Activated CD4-positive, alpha-beta T cell treated with anti-CD3 and anti-CD28 coated beads, Interleukin-2, Interleukin-6, amounts not matched to agents 100 ng/mL and 50 ng/mL, durations not matched to agents 16 hours and 8 hours (primary cell): Measurements from ENCODE around the gene SAFB2.

Experiments
- DNase-seq: peaks from one replicate; pipeline ENCODE4 v3.0.0-alpha.2; 2020

Gene SAFB2

GRCh38 chr19:5578097-5578846 is 44.3 kb downstream of the SAFB2 start:
- peak; percentile 77 for DNase-seq

GRCh38 chr19:5575590-5575989 is 47.0 kb downstream of the SAFB2 start:
- no peak for DNase-seq

DNA sequence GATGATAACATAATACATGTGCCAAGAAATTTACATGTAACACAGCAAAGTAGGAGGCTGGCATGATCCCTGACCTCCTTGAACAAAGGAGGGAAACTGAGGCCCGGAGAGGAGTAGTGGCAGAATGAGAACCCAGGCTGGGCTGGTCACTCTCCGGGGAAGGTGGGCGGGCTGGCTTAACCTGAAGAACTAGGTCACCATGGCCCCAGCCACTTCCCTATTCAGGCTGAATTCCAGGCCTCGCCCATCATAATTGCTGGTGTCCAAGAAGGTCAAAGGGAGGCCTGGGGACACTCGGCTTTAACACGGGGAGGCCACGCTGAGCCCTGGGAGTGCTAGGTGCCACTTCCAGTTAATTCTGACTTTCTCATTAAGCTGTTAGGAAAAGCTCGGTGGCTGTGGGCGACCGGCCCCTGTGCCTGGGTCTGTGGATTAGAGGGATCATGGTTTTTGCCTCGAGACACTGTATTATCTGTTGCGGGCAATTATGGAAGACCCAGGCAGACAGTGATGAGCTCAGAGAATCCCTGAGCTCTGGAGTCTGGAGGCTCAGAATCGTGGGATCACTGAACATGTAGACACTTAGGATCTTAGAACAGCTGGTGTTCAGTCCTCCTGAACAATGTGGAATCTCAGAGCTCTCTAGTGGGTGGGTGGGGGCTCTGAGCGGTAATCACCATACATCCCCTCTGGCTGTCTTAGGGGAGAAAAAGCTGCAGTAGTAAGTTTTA is 49.9 kb downstream of the SAFB2 start:
- no peak for DNase-seq

DNA sequence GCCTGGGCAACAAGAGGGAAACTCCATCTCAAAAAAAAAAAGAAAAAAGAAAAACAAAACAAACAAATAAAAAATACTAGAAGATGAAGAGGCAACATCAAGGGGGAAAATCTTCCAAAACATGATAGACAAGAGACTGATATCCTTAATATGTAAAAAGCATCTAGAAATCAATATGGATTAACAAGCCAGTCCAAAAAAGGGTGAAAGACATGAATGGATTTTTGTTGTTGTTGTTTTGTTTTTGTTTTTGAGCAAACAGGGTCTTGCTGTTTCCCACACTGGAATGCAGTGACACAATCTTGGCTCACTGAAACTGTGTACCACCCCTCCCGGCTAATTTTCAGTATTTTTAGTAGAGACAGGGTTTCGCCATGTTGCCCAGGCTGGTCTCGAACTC is 50.8 kb downstream of the SAFB2 start:
- no peak for DNase-seq

DNA sequence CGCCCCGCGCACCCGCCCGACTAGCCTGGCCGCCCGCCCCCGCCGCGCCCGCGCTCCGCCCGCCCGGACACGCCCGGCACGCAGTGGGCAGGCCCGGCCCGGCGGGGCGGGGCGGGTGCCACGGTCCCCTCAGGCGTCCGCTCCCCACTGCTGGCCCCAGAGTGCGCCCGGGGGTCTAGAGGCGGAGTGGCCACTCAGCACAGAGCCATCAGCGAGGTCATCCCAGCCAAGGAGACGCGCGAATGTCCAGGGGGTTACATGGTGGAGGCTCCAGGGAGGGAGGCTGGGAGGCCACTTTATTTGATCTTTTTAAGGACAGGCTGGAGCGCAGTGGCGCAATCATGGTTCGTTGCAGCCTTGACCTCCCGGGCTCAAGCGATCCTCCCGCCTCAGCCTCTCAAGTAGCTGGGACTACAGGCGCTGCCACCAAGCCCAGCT is 54.6 kb downstream of the SAFB2 start:
- no peak for DNase-seq

- DNase-seq = no peak
Measured at GRCh38 chr19:5567360-5567969, 55.1 kb downstream of the SAFB2 start, which contains the start of gene TINCR. Gene TINCR, minus strand, starts transcription at chr19:5567953.

DNA sequence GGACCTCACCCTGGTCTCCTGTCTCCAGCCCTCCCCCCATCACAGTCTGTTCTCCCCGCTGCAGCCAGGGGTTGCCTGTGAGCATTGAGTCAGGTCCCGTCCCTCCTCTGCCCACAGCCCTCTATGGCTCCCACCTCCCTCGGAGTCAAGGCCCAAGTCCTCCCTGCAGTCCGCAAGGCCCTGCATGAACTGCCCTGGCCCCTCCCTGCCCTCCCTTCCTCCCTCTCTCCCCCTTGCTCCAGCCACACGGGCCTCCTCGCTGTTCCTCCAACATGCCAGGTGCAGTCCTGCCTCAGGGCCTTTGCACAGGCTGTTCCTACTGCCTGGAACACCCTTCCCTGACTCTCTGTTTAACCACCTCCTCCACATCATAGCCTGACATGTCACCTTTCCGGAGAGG is 57.6 kb downstream of the SAFB2 start:
- DNase-seq = no peak

DNA sequence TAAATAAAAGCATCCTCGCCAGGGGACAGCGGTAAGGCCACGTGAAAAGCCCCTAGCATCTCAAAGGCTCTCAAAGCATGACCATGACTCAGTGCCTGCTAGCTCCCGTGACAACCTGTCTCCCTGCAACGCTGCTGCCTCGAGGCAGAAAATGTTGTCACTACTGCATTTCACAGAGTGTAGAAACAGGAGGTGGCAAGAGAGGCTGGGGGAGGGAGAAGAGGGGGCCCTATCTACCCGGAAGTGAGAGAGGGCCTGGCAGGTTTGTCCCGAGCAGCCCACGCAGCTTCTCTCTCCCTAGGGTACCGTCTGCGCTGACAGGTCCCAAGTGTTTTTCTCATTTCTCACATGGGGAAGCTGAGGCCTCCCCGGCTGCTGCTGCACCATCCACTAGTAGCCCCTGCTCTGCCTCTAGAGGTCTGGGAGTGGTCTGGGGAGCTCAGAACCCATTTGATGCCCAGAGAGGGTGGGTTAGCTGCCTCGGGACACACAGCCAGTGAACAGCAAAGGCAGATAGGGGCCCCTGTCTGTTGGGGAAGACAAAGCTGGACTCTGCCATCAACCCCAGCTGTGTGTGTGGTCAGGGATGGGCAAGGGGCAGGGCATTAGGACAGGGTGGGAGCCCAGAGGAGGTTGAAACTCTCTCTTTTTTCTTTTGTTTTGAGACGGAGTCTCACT is 58.5 kb downstream of the SAFB2 start:
- DNase-seq = no peak

- no peak for DNase-seq
Measured at GRCh38 chr19:5563008-5563431, 59.6 kb downstream of the SAFB2 start.

DNA sequence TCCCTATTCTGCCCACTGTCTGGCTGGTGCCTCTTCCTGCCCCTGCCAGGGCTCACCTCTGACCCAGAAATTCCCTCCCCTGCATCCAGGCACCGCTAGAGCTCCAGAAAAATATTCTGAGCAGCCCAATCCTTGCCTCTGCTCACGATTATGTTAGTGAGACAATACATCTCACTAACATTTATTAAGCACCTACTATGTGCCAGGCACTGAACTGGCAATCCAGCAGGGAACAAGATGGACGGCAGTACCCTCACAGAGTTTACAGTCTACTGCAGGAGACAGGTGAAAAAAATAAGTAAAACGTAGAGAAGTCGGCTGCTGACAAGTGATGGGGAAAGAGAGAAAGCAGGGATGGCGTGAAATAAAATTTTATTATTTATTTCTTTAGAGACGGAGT is 60.3 kb downstream of the SAFB2 start:
- DNase-seq = no peak

DNA sequence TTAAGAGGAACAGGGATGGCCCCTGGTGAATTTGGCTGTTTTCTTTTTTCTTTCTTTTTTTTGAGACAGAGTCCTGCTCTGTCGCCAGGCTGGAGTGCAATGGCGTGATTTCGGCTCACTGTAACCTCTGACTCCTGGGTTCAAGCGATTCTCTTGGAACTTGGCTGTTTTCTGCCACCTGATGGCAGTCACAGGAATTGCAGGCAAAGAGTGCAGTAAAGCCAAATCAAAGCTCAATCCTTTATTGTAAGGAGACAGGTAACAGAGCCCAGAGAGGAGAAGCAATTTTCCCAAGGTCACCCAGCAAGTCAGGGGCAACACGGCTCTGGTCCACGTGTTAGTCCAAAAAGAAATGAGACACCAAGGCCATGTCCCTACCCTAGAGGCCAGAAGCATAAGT is 61.0 kb downstream of the SAFB2 start:
- DNase-seq = no peak

DNA sequence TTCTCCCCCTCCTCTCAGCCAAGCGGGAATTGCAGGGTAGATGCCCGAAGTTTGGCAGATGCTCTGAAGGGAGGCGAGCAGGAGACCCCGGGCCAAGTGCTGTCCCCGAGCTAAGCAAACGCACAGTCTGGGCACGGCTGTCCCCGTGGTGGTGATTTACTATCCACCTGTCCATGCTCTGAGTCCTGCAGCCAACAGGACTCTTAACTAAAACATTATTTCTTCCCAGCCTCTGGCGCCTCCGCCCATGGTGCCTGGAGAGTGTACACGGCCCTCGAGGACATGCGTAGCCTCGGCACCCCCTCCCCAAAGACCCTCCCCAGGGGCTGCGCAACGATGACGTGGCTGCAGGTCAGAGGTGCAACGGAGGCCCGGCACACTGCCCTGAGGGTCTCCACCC is 62.4 kb downstream of the SAFB2 start:
- DNase-seq = no peak

DNA sequence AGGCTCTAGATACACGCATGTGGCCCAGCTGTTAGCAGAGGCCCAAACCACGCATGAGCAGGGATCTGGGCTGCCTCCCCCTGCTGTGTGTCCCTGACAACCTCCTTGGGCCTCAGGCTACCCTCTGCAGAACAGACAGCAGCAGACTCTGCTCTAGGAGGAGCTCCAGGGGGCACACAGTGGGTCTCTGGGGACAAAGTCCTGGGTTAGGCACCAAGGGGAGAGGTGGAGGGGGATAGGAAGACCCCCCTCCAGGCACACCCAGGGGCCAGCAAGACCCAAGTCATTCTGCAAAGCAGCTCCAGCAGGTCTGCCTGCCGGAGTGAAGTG is 62.8 kb downstream of the SAFB2 start:
- no peak for DNase-seq

GRCh38 chr19:5558101-5558621 is 64.4 kb downstream of the SAFB2 start:
- no peak for DNase-seq

DNA sequence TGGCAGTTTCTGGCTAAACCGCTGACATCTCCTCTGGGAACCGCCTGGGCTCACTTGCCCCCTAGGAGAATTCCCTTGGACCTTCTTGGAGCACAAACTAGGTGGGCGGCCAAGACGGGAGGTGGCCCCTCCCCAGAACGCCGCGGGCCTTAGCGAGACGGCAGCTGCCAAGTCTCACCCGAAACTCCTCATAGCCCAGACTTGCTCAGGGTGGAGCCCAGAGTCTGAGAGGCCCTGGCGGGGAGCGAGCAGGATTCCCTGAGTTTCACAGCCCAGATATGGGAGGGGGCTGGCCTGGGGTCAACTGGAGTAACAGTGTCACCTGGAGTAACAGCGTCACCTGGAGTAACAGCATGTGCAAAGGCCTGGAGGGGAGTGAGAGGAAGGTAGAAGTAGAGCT is 64.9 kb downstream of the SAFB2 start:
- DNase-seq = no peak

DNA sequence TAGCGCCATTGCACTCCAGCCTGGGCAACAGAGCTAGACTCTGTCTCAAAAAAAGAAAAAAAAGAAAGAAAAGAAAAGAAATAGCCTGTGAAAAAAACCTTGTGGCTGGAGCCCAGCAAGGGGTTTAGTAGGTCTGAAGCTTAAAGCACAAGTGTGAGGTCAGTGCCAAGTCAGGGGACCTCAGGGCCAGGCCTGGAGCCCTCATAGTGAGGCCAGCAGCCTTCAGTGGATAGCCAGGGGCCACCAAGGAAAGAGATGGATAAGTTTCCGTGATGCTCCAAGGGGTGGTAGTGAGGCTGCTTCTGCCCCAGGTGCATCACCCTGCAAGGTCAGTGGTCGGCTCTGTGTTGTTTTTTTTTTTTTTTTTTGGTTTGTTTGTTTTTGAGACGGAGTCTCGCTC is 67.7 kb downstream of the SAFB2 start:
- no peak for DNase-seq

GRCh38 chr19:5553892-5554291 is 68.7 kb downstream of the SAFB2 start:
- no peak for DNase-seq

DNA sequence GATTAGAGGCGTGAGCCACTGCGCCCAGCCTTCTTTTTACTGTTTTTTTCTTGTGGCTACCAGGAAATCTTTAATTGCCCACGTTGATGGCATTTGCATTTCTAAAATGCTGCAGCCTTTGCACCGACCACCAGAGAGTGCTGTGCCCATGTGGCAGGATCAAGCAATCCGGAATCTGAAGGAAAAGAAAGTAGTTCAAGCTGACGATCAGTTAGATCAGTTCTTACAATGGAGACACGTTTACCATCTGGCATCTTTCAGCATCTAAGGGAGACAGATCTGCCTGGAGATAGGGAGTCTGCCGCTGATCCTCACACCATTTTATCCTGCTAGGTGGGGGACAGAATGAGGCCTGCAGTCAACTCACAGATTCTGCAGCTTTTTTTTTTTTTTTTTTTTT is 74.7 kb downstream of the SAFB2 start:
- DNase-seq = peak; percentile 28

DNA sequence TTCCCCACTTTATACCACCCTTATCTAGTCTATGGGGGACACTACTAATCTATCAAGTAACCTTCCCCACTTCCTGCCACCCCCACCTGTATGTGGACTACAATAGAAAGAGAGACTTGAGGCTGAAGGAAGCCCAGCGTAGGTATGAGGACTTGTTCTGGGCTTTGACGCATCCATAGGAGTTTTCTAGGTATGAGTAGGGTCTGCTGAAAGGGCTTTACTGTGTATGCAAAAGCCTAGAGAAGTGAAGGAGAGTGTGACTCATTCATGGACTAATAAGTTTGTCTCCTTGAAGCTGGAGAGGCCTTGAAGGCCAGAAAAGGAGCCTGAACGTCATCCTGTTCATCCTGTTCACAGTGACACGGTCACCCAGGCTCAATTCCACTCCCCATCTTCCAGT is 76.6 kb downstream of the SAFB2 start:
- DNase-seq = no peak

DNA sequence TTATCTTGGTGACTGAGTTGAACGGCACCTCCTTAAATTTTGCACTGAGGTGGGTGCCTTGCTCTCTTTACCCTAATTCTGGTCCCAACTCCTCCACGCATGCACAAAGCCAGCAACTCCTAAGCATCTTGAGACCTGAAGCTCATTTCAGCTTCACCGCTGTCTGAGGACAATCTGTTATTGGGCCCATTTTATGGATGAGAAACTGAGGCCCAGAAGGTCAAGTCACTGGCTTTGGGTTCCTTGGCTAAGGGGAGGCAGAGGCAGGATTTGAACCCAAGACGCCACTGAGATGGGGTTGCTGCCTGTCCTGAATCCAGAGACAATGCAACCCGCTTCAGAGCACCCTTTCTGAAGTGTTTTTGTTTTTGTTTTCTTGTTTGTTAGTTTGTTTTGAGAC is 77.5 kb downstream of the SAFB2 start:
- no peak for DNase-seq

- no peak for DNase-seq
Measured at GRCh38 chr19:5542665-5543064, 79.9 kb downstream of the SAFB2 start.

DNA sequence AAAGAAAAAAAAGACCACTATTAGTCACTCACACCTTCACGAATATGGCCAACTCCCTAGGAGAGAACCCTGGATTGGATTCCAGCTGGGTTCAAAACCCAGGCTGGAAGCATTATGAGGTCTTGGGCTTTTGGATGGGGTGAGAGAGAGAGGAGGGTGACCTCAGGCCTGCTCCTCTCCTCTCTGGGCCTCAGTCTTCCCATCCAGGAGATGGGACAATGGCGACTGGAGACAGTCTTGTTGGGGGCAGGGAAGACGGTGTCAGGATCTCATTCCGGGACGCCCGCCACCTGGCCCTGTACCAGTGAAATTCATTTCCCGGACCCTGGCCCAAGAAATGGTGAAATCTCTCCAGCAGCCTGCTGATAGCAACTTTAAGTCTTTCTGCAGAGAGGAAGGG is 81.1 kb downstream of the SAFB2 start:
- DNase-seq = no peak

GRCh38 chr19:5540208-5540607 is 82.4 kb downstream of the SAFB2 start:
- no peak for DNase-seq
